K562 (cell line): ENCODE measurements around the gene RANBP6. TPM values are rescaled to one million over a fixed set of nuclear protein-coding genes. Genes with fewer than 3 reads are reported as not detected.

Experiments used
- EP400 ChIP-seq: fragments of 450-650 bp; IDR thresholded peaks from 2 replicates; pipeline ENCODE4 v1.6.1; 2017; ENCODE audit warnings: antibody characterized with exemption, mild to moderate bottlenecking, moderate library complexity
- FOXJ2 ChIP-seq: fragments of 200-800 bp; sonication (Bioruptor generic); IDR thresholded peaks from 2 replicates; pipeline ENCODE4 v1.6.1; 2016; ENCODE audit warnings: missing genetic modification characterization, missing compliant biosample characterization
- MAFG ChIP-seq: fragments of 450-650 bp; conservative IDR thresholded peaks from 2 replicates; pipeline ENCODE4 v1.6.1; 2016; ENCODE audit warnings: missing genetic modification characterization, missing compliant biosample characterization
- MTA1 ChIP-seq: fragments of 450-650 bp; IDR thresholded peaks from 2 replicates; pipeline ENCODE4 v1.6.1; 2017; ENCODE audit warnings: borderline replicate concordance
- NFIC ChIP-seq: fragments of 450-650 bp; IDR thresholded peaks from 2 replicates; pipeline ENCODE4 v1.6.1; 2017; ENCODE audit warnings: mild to moderate bottlenecking, inconsistent platforms
- PHF8 ChIP-seq: fragments of 200-600 bp; sonication (generic); IDR thresholded peaks from 2 replicates; pipeline ENCODE4 v1.6.1; 2012; ENCODE audit warnings: mixed run types, mild to moderate bottlenecking, inconsistent platforms, low read length, moderate library complexity, borderline replicate concordance
- PML ChIP-seq: IDR thresholded peaks from 2 replicates; pipeline ENCODE4 v1.6.1; 2012; ENCODE audit warnings: low read length, inconsistent platforms
- POLR2A ChIP-seq: fragments of 450-650 bp; conservative IDR thresholded peaks from 2 replicates; pipeline ENCODE4 v1.6.1; 2016
- POLR2B ChIP-seq: fragments of 450-650 bp; IDR thresholded peaks from 2 replicates; pipeline ENCODE4 v1.6.1; 2018; ENCODE audit warnings: low read depth; ENCODE audit not compliant: partially characterized antibody
- RBFOX2 ChIP-seq: fragments of 200-400 bp; formaldehyde crosslinking; IDR thresholded peaks from 2 replicates; pipeline ENCODE4 v1.6.1; 2017; ENCODE audit warnings: low read depth, mild to moderate bottlenecking, low read length, moderate library complexity
- RCOR1 ChIP-seq, 2 experiments: IDR thresholded peaks; 2 replicates each; pipeline ENCODE4 v1.6.1; 2012; ENCODE audit warnings: low read depth in 2 of 2, low read length in 2 of 2, borderline replicate concordance in 1 of 2, improper control_type of control experiment in 1 of 2
- TBP ChIP-seq: optimal IDR thresholded peaks from 2 replicates; pipeline ENCODE3; 2011; ENCODE audit warnings: low read depth, low read length, improper control_type of control experiment
- ZNF263 ChIP-seq: sonication (generic); formaldehyde crosslinking; IDR thresholded peaks from 2 replicates; pipeline ENCODE4 v1.8.0; 2022; ENCODE audit warnings: mild to moderate bottlenecking, missing genetic modification reagents, borderline replicate concordance
- polyA plus RNA-seq, 8 experiments: library from polyadenylated mRNA; depleted of rRNA in 4 of 8; stranded (reverse) in 5 of 8; unstranded in 3 of 8; fragments of >200 nt; fragmentation: Nextera tagmentation in 2 of 8; fragmentation: Illumina TruSeq in 1 of 8; extraction: Ambion mirVana in 2 of 8; extraction: Trizol in 1 of 8; gene quantifications; 2 replicates each; pipeline versions ENCODE4 v1.2.1 to v1.2.3, GENCODE V29; 2011 to 2014; ENCODE audit warnings: inconsistent platforms in 1 of 8, missing spikeins in 1 of 8
- total RNA-seq, 7 experiments: library from RNA; depleted of rRNA in 6 of 7; stranded (reverse); fragments of >200 nt in 6 of 7; fragmentation: Illumina TruSeq in 2 of 7; extraction: Trizol in 2 of 7; gene quantifications; 2 replicates each; pipeline versions ENCODE4 v1.2.1 to v1.2.3, GENCODE V29; 2011 to 2021; ENCODE audit warnings: low replicate concordance in 1 of 7
- TF ChIP-seq, protein P1 (sequence below), 2 experiments: fragments of 450-650 bp in 1 of 2; sonication (generic) in 1 of 2; formaldehyde crosslinking in 1 of 2; IDR thresholded peaks in 1 of 2; conservative IDR thresholded peaks in 1 of 2; 2 replicates each; pipeline versions ENCODE4 v1.6.1 to v1.8.1; 2016 to 2023; ENCODE audit warnings: mild to moderate bottlenecking in 2 of 2, moderate library complexity in 2 of 2, inconsistent platforms in 1 of 2, missing genetic modification reagents in 1 of 2
- TF ChIP-seq, protein P2 (sequence below), 2 experiments: fragments of 450-650 bp; IDR thresholded peaks; 2 replicates each; pipeline ENCODE4 v1.6.1; 2016; ENCODE audit warnings: mild to moderate bottlenecking in 2 of 2, borderline replicate concordance in 1 of 2, low read depth in 1 of 2, moderate library complexity in 1 of 2
- TF ChIP-seq, protein P3 (sequence below): fragments of 450-650 bp; IDR thresholded peaks from 2 replicates; pipeline ENCODE4 v1.6.1; 2016; ENCODE audit warnings: borderline replicate concordance

Gene RANBP6
- total and polyA plus RNA-seq, 9 of the 15 experiments (the other 6 are each of a cell fraction or from before 2014, with no cell fraction given): 10.4 to 19.9 (median 11.5) TPM

DNA sequence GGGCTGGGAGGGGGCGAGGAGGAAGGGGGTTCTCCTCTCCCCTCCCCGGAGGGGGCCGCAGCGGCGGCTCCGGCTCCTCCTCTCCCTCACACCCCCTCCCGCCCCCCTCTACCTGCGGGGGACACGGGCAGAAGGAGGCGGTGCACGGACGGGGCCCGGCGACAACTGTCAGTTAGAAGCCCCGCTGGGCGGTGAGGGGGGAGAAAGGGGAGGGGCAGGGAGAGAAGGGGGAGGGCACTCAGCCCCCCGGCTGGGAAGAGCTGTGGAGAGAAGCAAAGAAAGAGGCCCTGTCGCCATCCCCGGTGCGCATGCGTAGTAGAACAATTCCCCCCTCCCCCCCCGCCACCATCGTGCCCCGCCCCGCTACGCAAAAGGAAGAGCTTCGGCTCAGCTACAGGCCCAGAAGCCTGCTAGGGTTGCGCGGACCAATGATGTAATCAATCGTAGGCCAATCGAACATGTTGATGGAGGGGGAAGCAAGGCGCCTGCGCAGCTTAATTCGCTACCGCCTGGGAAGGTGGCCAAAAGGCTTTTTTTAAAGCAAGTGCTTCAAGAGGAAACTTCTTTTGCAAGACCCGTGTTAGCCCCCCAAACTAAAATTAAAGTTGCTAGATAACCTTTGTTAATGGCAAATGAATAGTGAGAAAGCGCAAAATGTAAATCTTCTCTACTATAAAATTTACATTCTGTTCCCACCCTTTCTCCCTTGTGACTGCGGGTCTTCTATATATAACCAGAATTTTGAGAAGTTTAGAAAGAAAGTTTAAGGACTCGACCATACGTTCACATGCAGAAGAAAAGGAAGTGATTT lies 7.0 kb downstream of the RANBP6 start (continued):
- TF ChIP-seq PHF8 (peak; percentile 45; the same call in 1 of the 2 replicates), POLR2A (peak; percentile 69), FOXJ2 (tag) (0 out of 2 replicates have a peak, but pooled peaks have one; percentile 46), EP400 (peak; percentile 21; the same call in 1 of the 2 replicates), RBFOX2 (0 out of 2 replicates have a peak, but pooled peaks have one; percentile 26), RCOR1 (IDR thresholded peaks at IDR 0.05; ENCODE audit: borderline replicate concordance in 1 of 2, low read depth in 2 of 2, low read length in 2 of 2) (no peak), POLR2B (peak; percentile 3), MAFG (tag) (no peak), NFIC (peak; percentile 69), PML (peak; percentile 27; the same call in 1 of the 2 replicates), MTA1 (peak; percentile 94), ZNF263 (CRISPR knock-in tag) (no peak), TBP (peak; percentile 48)
- TF ChIP-seq, protein P1, sequence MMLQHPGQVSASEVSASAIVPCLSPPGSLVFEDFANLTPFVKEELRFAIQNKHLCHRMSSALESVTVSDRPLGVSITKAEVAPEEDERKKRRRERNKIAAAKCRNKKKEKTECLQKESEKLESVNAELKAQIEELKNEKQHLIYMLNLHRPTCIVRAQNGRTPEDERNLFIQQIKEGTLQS (IDR thresholded peaks at IDR 0.05): peak; percentile 78
- TF ChIP-seq, protein P1 (CRISPR knock-in tag; conservative IDR thresholded peaks at IDR 0.05): no peak
- TF ChIP-seq, protein P2, sequence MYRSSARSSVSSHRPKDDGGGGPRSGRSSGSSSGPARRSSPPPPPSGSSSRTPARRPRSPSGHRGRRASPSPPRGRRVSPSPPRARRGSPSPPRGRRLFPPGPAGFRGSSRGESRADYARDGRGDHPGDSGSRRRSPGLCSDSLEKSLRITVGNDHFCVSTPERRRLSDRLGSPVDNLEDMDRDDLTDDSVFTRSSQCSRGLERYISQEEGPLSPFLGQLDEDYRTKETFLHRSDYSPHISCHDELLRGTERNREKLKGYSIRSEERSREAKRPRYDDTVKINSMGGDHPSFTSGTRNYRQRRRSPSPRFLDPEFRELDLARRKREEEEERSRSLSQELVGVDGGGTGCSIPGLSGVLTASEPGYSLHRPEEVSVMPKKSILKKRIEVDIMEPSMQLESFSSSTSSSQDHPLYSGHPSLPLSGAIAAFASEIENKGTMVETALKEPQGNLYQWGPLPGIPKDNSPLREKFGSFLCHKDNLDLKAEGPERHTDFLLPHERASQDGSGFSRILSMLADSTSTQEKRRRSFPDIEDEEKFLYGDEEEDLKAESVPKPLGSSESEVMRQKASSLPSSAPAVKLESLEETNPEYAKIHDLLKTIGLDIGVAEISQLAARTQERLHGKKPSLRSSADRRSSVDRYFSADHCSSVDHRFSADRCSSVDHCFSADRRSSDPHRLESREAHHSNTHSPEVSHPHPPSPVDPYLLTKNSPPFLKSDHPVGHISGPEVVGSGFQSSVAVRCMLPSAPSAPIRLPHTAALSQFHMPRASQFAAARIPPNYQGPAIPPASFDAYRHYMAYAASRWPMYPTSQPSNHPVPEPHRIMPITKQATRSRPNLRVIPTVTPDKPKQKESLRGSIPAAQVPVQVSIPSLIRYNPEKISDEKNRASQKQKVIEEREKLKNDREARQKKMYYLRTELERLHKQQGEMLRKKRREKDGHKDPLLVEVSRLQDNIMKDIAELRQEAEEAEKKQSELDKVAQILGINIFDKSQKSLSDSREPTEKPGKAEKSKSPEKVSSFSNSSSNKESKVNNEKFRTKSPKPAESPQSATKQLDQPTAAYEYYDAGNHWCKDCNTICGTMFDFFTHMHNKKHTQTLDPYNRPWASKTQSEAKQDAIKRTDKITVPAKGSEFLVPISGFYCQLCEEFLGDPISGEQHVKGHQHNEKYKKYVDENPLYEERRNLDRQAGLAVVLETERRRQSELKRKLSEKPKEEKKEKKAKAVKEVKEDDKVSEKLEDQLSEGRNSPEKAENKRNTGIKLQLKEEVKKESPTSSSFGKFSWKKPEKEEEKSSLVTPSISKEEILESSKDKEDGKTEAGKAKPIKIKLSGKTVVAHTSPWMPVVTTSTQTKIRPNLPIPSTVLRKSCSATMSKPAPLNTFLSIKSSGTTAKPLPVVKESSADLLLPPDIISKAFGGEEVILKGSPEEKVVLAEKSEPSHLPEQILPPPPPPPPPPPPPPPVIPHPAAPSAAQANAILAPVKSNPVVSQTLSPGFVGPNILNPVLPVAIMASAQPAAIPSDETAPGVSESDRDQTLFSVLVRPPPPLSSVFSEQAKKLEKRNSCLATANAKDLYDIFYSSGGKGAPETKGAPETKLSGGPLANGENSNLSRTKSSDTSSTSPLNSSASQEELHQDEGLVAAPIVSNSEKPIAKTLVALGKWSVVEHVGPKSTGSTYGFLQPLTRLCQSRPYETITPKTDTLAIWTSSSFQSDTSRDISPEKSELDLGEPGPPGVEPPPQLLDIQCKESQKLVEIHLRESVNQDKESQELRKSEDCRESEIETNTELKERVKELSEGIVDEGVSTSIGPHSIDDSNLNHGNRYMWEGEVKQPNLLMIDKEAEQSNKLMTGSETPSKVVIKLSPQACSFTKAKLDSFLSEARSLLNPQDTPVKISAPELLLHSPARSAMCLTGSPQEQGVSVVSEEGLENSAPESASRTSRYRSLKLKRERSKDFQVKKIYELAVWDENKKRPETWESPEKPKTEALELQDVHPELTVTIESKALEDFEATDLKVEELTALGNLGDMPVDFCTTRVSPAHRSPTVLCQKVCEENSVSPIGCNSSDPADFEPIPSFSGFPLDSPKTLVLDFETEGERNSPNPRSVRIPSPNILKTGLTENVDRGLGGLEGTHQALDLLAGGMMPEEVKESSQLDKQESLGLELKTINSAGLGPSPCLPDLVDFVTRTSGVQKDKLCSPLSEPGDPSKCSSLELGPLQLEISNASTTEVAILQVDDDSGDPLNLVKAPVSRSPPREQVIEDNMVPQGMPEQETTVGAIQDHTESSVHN (IDR thresholded peaks at IDR 0.05; ENCODE audit: borderline replicate concordance in 1 of 2, low read depth in 1 of 2): no peak
- TF ChIP-seq, protein P3, sequence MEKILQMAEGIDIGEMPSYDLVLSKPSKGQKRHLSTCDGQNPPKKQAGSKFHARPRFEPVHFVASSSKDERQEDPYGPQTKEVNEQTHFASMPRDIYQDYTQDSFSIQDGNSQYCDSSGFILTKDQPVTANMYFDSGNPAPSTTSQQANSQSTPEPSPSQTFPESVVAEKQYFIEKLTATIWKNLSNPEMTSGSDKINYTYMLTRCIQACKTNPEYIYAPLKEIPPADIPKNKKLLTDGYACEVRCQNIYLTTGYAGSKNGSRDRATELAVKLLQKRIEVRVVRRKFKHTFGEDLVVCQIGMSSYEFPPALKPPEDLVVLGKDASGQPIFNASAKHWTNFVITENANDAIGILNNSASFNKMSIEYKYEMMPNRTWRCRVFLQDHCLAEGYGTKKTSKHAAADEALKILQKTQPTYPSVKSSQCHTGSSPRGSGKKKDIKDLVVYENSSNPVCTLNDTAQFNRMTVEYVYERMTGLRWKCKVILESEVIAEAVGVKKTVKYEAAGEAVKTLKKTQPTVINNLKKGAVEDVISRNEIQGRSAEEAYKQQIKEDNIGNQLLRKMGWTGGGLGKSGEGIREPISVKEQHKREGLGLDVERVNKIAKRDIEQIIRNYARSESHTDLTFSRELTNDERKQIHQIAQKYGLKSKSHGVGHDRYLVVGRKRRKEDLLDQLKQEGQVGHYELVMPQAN: peak; percentile 45; the same call in 1 of the 2 replicates
